HEK293 (cell line): Measurements from ENCODE around the gene PACS2.

Source experiments
- ZBTB20 ChIP-seq: fragments of 450-650 bp; formaldehyde crosslinking; IDR thresholded peaks from 2 replicates; pipeline ENCODE4 v1.5.1; 2016; ENCODE audit warnings: missing biosample characterization, missing genetic modification characterization
- ZBTB48 ChIP-seq: fragments of 450-650 bp; formaldehyde crosslinking; IDR thresholded peaks from 2 replicates; pipeline ENCODE4 v1.5.1; 2016; ENCODE audit warnings: missing biosample characterization, missing genetic modification characterization
- ZNF473 ChIP-seq: fragments of 450-650 bp; formaldehyde crosslinking; IDR thresholded peaks from 2 replicates; pipeline ENCODE4 v1.5.1; 2017; ENCODE audit warnings: missing biosample characterization, missing genetic modification characterization
- ZNF501 ChIP-seq: fragments of 450-650 bp; formaldehyde crosslinking; IDR thresholded peaks from 2 replicates; pipeline ENCODE4 v1.5.1; 2016; ENCODE audit warnings: missing biosample characterization, missing genetic modification characterization
- TF ChIP-seq, protein P1 (sequence below): fragments of 450-650 bp; formaldehyde crosslinking; conservative IDR thresholded peaks from 2 replicates; pipeline ENCODE4 v1.5.1; 2016; ENCODE audit warnings: low read depth, missing biosample characterization, missing genetic modification characterization
- TF ChIP-seq, protein P2 (sequence below): fragments of 450-650 bp; formaldehyde crosslinking; IDR thresholded peaks from 2 replicates; pipeline ENCODE4 v1.5.1; 2016; ENCODE audit warnings: missing biosample characterization, missing genetic modification characterization
- TF ChIP-seq, protein P3 (sequence below): fragments of 450-650 bp; formaldehyde crosslinking; IDR thresholded peaks from 2 replicates; pipeline ENCODE4 v1.5.1; 2016; ENCODE audit warnings: missing biosample characterization, missing genetic modification characterization
- TF ChIP-seq, protein P4 (sequence below): fragments of 450-650 bp; IDR thresholded peaks from 2 replicates; pipeline ENCODE4 v1.5.1; 2018; ENCODE audit warnings: missing biosample characterization, mild to moderate bottlenecking, missing genetic modification characterization
- TF ChIP-seq, protein P5 (sequence below): fragments of 450-650 bp; IDR thresholded peaks from 2 replicates; pipeline ENCODE4 v1.5.1; 2018; ENCODE audit warnings: missing biosample characterization, missing genetic modification characterization
- TF ChIP-seq, protein P6 (sequence below): fragments of 450-650 bp; formaldehyde crosslinking; IDR thresholded peaks from 2 replicates; pipeline ENCODE4 v1.5.1; 2016; ENCODE audit warnings: missing biosample characterization, missing genetic modification characterization

DNA sequence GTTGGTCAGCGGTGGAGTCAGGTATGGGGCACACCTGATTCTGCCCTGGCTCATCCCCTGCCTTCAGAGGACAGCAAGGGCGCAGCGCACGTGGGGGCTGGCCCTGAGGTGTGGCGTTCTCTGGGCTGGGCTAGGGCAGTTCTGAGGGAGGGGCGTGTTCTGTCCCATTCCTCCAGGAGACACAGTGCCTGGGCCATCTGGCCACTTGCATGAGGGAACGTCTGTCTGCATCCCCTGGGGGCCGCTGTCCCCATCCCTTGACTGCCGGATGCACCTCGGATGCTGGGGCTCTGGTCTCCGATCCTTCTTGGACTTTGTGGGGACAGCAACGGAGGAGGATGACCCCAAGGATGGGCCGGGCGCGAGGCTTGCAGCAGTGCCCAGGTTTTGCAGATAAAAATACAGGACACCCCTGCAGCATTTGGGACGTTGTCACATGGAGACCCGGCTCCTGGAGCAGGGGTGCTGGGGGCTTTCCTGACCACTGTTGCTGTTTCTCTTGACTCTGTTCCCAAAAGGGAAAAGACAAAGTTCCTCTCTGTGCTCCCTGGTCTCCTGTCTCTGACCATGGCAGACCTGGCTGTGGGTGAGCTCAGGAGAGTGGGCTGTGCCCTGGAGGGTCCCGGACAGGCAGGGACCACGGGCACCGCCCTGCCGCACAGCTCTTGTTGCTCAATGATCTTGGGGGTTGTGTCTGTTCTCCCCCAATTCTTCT, 112.0 kb downstream of the PACS2 start:
- TF ChIP-seq, protein P1, sequence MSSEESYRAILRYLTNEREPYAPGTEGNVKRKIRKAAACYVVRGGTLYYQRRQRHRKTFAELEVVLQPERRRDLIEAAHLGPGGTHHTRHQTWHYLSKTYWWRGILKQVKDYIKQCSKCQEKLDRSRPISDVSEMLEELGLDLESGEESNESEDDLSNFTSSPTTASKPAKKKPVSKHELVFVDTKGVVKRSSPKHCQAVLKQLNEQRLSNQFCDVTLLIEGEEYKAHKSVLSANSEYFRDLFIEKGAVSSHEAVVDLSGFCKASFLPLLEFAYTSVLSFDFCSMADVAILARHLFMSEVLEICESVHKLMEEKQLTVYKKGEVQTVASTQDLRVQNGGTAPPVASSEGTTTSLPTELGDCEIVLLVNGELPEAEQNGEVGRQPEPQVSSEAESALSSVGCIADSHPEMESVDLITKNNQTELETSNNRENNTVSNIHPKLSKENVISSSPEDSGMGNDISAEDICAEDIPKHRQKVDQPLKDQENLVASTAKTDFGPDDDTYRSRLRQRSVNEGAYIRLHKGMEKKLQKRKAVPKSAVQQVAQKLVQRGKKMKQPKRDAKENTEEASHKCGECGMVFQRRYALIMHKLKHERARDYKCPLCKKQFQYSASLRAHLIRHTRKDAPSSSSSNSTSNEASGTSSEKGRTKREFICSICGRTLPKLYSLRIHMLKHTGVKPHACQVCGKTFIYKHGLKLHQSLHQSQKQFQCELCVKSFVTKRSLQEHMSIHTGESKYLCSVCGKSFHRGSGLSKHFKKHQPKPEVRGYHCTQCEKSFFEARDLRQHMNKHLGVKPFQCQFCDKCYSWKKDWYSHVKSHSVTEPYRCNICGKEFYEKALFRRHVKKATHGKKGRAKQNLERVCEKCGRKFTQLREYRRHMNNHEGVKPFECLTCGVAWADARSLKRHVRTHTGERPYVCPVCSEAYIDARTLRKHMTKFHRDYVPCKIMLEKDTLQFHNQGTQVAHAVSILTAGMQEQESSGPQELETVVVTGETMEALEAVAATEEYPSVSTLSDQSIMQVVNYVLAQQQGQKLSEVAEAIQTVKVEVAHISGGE: no peak
- TF ChIP-seq, protein P2, sequence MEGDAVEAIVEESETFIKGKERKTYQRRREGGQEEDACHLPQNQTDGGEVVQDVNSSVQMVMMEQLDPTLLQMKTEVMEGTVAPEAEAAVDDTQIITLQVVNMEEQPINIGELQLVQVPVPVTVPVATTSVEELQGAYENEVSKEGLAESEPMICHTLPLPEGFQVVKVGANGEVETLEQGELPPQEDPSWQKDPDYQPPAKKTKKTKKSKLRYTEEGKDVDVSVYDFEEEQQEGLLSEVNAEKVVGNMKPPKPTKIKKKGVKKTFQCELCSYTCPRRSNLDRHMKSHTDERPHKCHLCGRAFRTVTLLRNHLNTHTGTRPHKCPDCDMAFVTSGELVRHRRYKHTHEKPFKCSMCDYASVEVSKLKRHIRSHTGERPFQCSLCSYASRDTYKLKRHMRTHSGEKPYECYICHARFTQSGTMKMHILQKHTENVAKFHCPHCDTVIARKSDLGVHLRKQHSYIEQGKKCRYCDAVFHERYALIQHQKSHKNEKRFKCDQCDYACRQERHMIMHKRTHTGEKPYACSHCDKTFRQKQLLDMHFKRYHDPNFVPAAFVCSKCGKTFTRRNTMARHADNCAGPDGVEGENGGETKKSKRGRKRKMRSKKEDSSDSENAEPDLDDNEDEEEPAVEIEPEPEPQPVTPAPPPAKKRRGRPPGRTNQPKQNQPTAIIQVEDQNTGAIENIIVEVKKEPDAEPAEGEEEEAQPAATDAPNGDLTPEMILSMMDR: no peak
- no peak for TF ChIP-seq ZNF501 (tag by site-specific recombination)
- TF ChIP-seq, protein P3, sequence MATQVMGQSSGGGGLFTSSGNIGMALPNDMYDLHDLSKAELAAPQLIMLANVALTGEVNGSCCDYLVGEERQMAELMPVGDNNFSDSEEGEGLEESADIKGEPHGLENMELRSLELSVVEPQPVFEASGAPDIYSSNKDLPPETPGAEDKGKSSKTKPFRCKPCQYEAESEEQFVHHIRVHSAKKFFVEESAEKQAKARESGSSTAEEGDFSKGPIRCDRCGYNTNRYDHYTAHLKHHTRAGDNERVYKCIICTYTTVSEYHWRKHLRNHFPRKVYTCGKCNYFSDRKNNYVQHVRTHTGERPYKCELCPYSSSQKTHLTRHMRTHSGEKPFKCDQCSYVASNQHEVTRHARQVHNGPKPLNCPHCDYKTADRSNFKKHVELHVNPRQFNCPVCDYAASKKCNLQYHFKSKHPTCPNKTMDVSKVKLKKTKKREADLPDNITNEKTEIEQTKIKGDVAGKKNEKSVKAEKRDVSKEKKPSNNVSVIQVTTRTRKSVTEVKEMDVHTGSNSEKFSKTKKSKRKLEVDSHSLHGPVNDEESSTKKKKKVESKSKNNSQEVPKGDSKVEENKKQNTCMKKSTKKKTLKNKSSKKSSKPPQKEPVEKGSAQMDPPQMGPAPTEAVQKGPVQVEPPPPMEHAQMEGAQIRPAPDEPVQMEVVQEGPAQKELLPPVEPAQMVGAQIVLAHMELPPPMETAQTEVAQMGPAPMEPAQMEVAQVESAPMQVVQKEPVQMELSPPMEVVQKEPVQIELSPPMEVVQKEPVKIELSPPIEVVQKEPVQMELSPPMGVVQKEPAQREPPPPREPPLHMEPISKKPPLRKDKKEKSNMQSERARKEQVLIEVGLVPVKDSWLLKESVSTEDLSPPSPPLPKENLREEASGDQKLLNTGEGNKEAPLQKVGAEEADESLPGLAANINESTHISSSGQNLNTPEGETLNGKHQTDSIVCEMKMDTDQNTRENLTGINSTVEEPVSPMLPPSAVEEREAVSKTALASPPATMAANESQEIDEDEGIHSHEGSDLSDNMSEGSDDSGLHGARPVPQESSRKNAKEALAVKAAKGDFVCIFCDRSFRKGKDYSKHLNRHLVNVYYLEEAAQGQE (tag by site-specific recombination): no peak
- TF ChIP-seq, protein P4, sequence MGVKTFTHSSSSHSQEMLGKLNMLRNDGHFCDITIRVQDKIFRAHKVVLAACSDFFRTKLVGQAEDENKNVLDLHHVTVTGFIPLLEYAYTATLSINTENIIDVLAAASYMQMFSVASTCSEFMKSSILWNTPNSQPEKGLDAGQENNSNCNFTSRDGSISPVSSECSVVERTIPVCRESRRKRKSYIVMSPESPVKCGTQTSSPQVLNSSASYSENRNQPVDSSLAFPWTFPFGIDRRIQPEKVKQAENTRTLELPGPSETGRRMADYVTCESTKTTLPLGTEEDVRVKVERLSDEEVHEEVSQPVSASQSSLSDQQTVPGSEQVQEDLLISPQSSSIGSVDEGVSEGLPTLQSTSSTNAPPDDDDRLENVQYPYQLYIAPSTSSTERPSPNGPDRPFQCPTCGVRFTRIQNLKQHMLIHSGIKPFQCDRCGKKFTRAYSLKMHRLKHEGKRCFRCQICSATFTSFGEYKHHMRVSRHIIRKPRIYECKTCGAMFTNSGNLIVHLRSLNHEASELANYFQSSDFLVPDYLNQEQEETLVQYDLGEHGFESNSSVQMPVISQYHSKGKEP (tag by site-specific recombination): no peak
- TF ChIP-seq, protein P5, sequence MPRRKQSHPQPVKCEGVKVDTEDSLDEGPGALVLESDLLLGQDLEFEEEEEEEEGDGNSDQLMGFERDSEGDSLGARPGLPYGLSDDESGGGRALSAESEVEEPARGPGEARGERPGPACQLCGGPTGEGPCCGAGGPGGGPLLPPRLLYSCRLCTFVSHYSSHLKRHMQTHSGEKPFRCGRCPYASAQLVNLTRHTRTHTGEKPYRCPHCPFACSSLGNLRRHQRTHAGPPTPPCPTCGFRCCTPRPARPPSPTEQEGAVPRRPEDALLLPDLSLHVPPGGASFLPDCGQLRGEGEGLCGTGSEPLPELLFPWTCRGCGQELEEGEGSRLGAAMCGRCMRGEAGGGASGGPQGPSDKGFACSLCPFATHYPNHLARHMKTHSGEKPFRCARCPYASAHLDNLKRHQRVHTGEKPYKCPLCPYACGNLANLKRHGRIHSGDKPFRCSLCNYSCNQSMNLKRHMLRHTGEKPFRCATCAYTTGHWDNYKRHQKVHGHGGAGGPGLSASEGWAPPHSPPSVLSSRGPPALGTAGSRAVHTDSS (tag by site-specific recombination): no peak
- TF ChIP-seq ZBTB48 (tag by site-specific recombination): no peak
- no peak for TF ChIP-seq ZBTB20
- TF ChIP-seq, protein P6, sequence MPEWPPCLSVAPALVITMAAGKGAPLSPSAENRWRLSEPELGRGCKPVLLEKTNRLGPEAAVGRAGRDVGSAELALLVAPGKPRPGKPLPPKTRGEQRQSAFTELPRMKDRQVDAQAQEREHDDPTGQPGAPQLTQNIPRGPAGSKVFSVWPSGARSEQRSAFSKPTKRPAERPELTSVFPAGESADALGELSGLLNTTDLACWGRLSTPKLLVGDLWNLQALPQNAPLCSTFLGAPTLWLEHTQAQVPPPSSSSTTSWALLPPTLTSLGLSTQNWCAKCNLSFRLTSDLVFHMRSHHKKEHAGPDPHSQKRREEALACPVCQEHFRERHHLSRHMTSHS (tag by site-specific recombination): no peak
- TF ChIP-seq ZNF473 (tag by site-specific recombination): no peak
